Activated CD4-positive, alpha-beta T cell treated with anti-CD3 and anti-CD28 coated beads, Interleukin-2, Interleukin-4, amounts not matched to agents 100 ng/mL and 50 ng/mL, durations not matched to agents 16 hours and 8 hours (primary cell): ENCODE results near the gene SON.
"Not testable (repeated sequence)": the region's sequence is repeated elsewhere in the genome, so short reads cannot be mapped to it uniquely, and the experiment has no call there.

Experiments
- DNase-seq: peaks from one replicate; pipeline ENCODE4 v3.0.0-alpha.2; 2020; ENCODE audit warnings: low spot score

The SON gene

GRCh38 chr21:33546086-33546485, 3.2 kb downstream of the SON start:
- DNase-seq: no peak

GRCh38 chr21:33549848-33550771, 7.3 kb downstream of the SON start:
- no peak for DNase-seq

- no peak for DNase-seq
Observed at GRCh38 chr21:33550772-33551660, 8.2 kb downstream of the SON start.

DNA sequence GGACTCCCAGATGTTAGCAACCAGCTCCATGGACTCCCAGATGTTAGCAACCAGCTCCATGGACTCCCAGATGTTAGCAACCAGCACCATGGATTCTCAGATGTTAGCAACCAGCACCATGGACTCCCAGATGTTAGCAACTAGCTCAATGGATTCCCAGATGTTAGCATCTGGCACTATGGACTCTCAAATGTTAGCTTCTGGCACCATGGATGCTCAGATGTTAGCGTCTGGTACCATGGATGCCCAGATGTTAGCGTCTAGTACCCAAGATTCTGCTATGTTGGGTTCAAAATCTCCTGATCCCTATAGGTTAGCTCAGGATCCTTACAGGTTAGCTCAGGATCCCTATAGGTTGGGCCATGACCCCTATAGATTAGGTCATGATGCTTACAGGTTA, 8.8 kb downstream of the SON start:
- no peak for DNase-seq

GRCh38 chr21:33552093-33552998, 9.5 kb downstream of the SON start:
- DNase-seq: no peak

DNA sequence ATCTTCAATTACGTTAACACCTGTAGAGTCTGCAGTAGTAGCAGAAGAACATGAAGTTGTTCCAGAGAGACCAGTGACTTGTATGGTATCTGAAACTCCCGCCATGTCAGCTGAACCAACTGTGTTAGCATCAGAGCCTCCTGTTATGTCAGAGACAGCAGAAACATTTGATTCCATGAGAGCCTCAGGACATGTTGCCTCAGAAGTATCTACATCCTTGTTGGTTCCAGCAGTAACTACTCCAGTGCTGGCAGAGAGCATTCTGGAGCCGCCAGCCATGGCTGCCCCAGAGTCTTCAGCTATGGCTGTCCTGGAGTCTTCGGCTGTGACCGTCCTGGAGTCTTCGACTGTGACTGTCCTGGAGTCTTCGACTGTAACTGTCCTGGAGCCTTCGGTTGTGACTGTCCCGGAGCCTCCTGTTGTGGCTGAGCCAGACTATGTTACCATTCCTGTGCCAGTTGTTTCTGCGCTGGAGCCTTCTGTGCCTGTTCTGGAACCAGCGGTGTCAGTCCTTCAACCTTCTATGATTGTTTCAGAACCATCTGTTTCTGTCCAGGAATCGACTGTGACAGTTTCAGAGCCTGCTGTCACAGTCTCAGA, 10.3 kb downstream of the SON start:
- DNase-seq: no peak

GRCh38 chr21:33554236-33554981, 11.6 kb downstream of the SON start:
- no peak for DNase-seq

DNA sequence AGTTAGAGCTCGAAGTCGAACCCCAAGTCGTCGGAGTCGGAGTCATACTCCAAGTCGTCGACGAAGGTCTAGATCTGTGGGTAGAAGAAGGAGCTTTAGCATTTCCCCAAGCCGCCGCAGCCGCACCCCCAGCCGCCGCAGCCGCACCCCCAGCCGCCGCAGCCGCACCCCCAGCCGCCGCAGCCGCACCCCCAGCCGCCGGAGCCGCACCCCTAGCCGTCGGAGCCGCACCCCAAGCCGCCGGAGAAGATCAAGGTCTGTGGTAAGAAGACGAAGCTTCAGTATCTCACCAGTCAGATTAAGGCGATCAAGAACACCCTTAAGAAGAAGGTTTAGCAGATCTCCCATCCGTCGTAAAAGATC, 12.1 kb downstream of the SON start:
- DNase-seq: no peak

- no peak for DNase-seq
Observed at GRCh38 chr21:33557447-33557846, 14.6 kb downstream of the SON start.

GRCh38 chr21:33558777-33559421, 16.1 kb downstream of the SON start:
- DNase-seq: no peak

- no peak for DNase-seq
Observed at GRCh38 chr21:33559813-33560212, 17.0 kb downstream of the SON start.

DNA sequence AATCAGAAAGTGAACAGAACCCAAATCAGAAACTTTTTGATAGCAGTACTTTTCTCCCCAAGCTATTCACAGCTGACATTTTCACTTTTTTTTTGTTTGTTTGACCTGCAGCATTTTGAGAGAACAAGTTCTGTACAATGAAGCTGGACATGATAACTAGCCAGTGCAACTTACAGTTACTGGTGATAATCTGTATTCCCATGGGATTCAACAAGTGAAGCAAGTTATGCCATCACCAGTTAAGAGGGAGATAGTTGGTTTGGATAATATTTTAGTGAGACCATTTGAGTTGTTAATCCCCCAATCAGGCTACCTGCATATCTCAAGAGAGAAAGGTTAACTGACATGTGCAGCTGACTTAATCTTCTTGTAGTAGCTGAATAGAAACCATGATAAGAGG, 18.1 kb downstream of the SON start:
- no peak for DNase-seq

- no peak for DNase-seq
Observed at GRCh38 chr21:33561373-33561772, 18.5 kb downstream of the SON start.

- DNase-seq: no peak
Observed at GRCh38 chr21:33562389-33562788, 19.6 kb downstream of the SON start.

GRCh38 chr21:33566514-33566913, 23.7 kb downstream of the SON start:
- peak; percentile 24 for DNase-seq

GRCh38 chr21:33567914-33568313, 25.1 kb downstream of the SON start:
- DNase-seq: no peak

DNA sequence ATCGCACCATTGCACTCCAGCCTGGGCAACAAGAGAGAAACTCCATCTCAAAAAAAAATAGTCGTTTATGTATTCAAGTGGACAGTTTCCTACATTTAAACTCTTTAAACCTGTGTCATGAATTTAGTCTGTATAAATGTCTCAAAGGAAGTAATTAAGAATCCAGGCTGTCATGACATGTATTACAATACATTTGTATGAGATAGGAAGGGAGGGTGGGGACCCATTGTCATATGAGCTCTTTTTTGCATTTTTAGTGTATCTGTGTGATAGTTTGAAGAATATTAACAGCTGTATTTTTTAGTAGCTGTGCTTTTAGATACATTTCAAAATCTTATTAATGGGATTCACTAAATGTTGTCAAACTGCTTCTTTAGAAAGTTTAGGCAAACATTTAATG, 25.6 kb downstream of the SON start:
- no peak for DNase-seq

- no peak for DNase-seq
Observed at GRCh38 chr21:33569991-33570390, 27.2 kb downstream of the SON start.

- DNase-seq: no peak
Observed at GRCh38 chr21:33572350-33572749, 29.5 kb downstream of the SON start.

DNA sequence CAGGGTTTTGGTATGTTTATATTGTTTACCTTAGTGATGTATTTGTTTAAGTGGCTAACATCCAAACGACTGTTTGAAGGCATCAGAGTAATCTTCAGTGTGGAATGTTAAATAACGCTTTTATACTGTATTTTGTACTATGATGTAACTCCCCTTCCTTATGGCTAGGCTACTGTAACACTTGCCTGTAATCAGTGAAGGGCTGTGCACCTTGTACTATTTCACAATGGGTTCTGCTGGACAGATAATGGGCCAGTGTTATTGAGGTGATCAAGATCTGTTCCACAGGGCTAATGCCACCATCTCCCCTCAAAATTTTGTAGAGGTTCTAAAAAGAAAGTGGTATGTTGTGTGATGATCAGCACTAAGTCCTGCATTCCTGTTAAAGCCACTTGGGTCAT, 33.9 kb downstream of the SON start:
- not testable (repeated sequence) for DNase-seq
